Subcutaneous adipose tissue (tissue), 4 donors: ENCODE measurements around the gene BAG3. TPM values are rescaled to one million over a fixed set of nuclear protein-coding genes. Genes with fewer than 3 reads are reported as not detected.

Experiments
- CTCF ChIP-seq: fragments of 450-650 bp; IDR thresholded peaks from one replicate; pipeline ENCODE4 v1.5.1; 2016; ENCODE audit warnings: low read depth, mild to moderate bottlenecking, control low read depth, antibody characterized with exemption, moderate library complexity
- total RNA-seq, 4 donors: library from RNA; depleted of rRNA; stranded (reverse); fragments of >200 nt; gene quantifications; one replicate each; pipeline ENCODE4 v1.1.0, GENCODE V29; 2016

The BAG3 gene
- total RNA-seq, 4 donors from 2014 or later = 16.1 to 33.1 (median 21.1) TPM

- no peak for TF ChIP-seq CTCF
These were observed 49.3 kb downstream of the BAG3 start for GRCh38 chr10:119700321-119700954.

- no peak for TF ChIP-seq CTCF
These were observed 50.7 kb downstream of the BAG3 start for GRCh38 chr10:119701861-119702260.

DNA sequence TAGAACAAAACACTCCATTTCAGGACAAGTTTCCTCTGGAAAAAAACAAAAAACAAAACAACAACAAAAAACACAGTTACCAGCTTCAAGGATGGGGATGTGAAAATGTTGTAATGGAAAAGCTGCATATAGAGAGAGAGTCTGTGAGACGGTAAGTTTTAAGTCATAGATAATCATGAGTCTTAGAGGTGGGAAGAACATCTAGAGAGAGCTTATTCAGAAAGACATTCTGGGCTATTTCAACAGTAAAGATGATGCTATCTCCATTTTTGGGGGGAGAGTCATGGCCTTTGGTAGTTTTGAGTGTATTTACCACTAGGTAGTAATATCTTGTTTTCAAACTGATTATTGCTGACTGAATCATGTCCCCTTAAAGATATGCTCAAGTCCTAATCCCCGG, 51.4 kb downstream of the BAG3 start:
- no peak for TF ChIP-seq CTCF

DNA sequence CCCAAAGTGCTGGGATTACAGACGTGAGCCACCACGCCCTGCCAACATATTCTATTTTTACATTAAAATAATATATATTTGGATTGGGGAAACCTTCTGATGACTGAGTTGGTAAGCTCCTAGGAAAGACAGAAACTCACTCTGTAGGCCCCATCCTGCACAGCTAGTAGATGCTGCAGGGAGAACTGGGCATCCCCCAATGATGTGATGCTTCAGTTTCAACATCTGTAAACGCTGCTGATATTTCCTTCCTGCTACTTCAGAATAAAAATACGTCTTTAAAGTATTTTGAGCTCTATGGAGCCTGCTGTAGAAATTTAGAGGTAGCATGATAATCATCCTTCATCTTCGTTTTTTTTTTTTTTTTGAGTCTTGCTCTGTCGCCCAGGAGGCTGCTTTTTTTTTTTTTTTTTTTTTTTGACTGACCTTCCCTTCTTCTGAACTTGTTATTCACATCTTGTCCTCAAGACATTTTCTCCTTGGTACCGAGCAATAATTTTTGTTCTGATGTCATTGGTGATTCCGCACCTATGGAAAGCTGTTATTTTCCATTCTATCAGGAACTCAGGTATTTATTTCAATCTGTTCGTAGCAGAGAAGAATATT, 52.8 kb downstream of the BAG3 start:
- no peak for TF ChIP-seq CTCF

- no peak for TF ChIP-seq CTCF
These were observed 54.3 kb downstream of the BAG3 start for GRCh38 chr10:119705434-119705831.

DNA sequence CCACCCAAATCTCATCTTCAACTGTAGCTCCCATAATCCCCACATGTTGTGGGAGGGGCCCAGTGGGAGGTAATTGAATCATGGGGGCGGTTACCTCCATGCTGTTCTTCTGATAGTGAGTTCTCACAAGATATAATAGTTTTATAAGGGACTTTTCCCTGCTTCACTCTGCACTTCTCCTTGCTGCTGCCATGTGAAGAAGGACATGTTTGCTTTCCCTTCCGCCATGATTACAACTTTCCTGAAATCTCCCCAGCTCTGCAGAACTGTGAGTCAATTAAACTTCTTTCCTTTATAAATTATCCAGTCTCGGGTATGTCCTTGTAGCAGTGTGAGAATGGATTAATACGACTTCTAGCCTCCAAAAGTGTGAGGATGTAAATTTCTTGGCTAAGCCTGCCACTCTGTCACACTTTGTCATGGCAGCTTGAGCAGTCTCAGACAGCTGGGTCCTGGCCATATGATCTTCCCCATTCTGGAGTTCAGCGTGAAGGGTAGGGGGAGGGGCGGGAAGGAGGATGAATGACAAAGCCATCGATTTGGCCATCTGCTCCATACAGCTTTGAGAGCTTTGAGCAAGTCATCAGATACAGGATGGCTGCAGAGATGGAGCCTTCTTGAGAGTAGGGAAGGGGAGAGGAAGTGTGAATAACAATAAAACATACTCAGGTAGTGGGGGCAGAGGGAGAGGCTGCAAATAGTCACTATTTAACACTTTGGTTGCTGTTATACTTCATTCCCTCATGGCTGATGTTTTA, 55.5 kb downstream of the BAG3 start:
- TF ChIP-seq CTCF = no peak

DNA sequence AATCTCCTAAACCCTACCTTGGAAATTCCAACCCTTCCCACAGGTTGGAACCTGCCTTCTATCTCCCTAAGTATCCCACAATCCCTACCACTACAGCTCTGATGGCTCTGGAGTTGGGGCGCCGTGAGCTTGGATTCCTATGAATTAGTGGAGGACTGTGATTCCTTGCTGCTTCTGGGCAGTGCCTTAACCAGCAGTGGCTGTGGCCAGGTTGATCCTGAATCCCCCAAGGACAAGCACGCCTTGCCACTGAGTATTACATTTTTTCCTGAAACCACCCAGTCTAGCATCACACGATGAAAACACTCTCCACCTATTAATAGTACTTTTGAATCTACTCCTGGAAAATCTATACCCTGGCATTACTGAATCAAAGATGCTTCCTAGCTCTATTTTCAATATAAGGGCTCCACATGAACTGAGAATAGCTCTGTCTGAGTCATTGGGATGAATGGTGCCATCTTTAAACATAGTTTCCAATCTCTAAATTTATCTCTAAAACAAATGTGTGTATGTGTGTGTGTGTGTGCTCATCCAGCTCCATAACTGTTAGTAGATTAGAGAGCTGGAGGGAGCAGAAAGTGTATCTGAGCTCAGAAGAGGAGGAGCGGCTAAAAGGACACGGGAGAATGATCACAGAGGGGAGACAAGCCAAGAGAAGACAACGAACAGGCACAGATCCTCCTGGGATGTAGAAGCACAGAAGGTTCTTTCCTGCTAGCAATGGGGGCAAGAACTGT, 62.7 kb downstream of the BAG3 start:
- no peak for TF ChIP-seq CTCF
